ENCODE data around the gene TMEM151B.

TMEM151B gene

GRCh38 chr6:44233567-44234100, 36.6 kb upstream of the TMEM151B start:
- no peak for DNase-seq

- DNase-seq, result no peak
Measured at GRCh38 chr6:44234101-44235025, 35.9 kb upstream of the TMEM151B start.

- DNase-seq, result no peak
Measured at GRCh38 chr6:44235269-44235668, 35.0 kb upstream of the TMEM151B start.

GRCh38 chr6:44235891-44236516, 34.2 kb upstream of the TMEM151B start:
- DNase-seq, result no peak

GRCh38 chr6:44237021-44237812, 33.0 kb upstream of the TMEM151B start:
- peak in 2 of 6 experiments; percentile 46 to 50 for DNase-seq

GRCh38 chr6:44237813-44238433, 32.3 kb upstream of the TMEM151B start:
- DNase-seq, result peak; percentile 47 to 82 (median 72)

GRCh38 chr6:44238687-44239350, 31.4 kb upstream of the TMEM151B start:
- DNase-seq, result no peak

GRCh38 chr6:44243345-44243744, 26.9 kb upstream of the TMEM151B start:
- DNase-seq, result no peak

- no peak for DNase-seq
Measured at GRCh38 chr6:44245391-44245911, 24.8 kb upstream of the TMEM151B start.

- peak; percentile 66 to 91 (median 84) for DNase-seq
Measured at GRCh38 chr6:44245912-44246662, 24.2 kb upstream of the TMEM151B start.

- DNase-seq, result peak; percentile 92 to 97 (median 96)
Measured at GRCh38 chr6:44246663-44247337, 23.4 kb upstream of the TMEM151B start, which contains the start of gene HSP90AB1. Gene HSP90AB1 (plus strand): TSS chr6:44247101. CDS start chr6:44248630, 1,529 bp downstream.

GRCh38 chr6:44247338-44248302, 22.6 kb upstream of the TMEM151B start:
- DNase-seq, result peak; percentile 69 to 91 (median 80)

GRCh38 chr6:44248579-44248978, 21.7 kb upstream of the TMEM151B start:
- DNase-seq, result no peak

GRCh38 chr6:44249082-44249748, 21.0 kb upstream of the TMEM151B start:
- DNase-seq, result no peak

- DNase-seq, result no peak
Measured at GRCh38 chr6:44250067-44250717, 20.1 kb upstream of the TMEM151B start.

GRCh38 chr6:44250718-44251123, 19.5 kb upstream of the TMEM151B start:
- DNase-seq, result no peak
